NCI-H2081 (cell line): ENCODE measurements around the gene GSG1L2.
"Not testable (repeated sequence)": the region's sequence is repeated elsewhere in the genome, so short reads cannot be mapped to it uniquely, and the experiment has no call there.

Experiments used
- DNase-seq, 2 experiments: peaks; one replicate each; lab custom pipeline; 2025; lab: John Stamatoyannopoulos, UW

Gene GSG1L2

DNA sequence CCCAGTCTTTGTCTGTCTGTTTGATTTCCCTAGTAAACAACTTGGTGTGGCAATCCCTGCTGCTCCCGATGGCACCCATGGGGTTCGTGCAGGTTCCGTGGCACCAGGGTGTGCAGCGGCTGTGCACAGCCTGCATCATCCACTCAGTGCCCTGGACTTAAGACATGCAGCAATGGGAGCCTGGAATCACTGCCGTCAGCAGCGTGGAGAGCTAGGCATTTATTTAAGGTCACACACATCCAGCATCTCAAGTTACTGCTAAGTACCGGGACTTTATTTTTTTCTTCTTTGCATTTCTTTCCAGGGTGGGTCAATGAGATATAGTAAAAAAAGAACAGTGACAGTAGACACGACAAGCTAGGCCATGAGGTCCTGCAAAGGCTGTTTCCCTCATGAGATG, 33.3 kb downstream of the GSG1L2 start:
- DNase-seq = no peak

GRCh38 chr17:9784544-9784943, 37.3 kb downstream of the GSG1L2 start:
- DNase-seq = no peak

DNA sequence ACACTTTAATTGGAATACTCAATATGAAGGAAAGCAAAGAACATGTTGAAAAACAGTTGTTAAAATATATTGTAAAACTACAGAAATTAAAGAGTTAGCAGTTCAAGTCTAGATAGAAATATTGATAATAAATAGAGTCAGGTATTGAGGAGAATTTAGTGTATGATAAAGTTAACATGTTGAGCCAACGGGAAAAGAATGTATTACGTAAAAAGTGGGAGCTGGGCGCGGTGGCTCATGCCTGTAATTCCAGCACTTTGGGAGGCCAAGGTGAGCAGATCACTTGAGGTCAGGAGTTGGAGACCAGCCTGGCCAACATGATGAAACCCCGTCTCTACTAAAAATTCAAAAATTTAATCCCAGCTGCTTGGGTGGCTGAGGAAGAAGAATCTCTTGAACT, 38.4 kb downstream of the GSG1L2 start:
- not testable (repeated sequence) for DNase-seq

- DNase-seq = no peak
Measured at GRCh38 chr17:9783050-9783449, 38.8 kb downstream of the GSG1L2 start.

- DNase-seq = no peak
Measured at GRCh38 chr17:9780552-9780951, 41.3 kb downstream of the GSG1L2 start.

GRCh38 chr17:9776911-9777310, 45.0 kb downstream of the GSG1L2 start:
- no peak for DNase-seq

GRCh38 chr17:9772658-9773057, 49.2 kb downstream of the GSG1L2 start:
- DNase-seq = no peak

- no peak for DNase-seq
Measured at GRCh38 chr17:9771465-9771864, 50.4 kb downstream of the GSG1L2 start.

- DNase-seq = no peak
Measured at GRCh38 chr17:9769036-9769695, 52.7 kb downstream of the GSG1L2 start.

- peak in 1 of 2 experiments; percentile 5 for DNase-seq
Measured at GRCh38 chr17:9768381-9768934, 53.4 kb downstream of the GSG1L2 start.

DNA sequence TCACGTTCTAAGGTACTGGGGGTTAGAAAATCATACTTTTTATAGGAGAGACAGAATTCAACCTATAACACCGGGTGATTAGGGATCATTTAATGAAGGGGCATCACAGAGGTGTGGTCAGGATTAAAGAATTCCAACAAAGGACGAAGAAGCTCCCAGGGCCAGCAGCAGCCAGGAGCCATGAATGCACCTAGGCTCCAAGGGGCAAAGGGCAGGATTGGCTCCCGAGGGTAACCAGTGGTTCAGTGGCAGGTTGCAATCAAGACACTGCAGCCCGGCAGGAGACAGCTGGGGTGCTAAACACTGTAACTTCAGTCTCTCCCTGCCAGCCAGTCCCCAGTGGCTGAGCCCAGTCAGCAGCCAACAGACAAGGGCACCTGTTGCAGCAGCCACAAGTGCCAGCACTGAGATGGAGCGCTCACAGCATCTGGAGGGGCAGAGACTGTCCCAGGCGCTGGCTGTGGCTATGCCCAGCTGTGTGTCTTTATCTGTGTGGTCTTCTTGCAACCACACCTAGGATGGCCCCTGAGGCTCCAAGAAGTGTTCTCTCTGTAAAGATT, 54.4 kb downstream of the GSG1L2 start:
- no peak for DNase-seq

DNA sequence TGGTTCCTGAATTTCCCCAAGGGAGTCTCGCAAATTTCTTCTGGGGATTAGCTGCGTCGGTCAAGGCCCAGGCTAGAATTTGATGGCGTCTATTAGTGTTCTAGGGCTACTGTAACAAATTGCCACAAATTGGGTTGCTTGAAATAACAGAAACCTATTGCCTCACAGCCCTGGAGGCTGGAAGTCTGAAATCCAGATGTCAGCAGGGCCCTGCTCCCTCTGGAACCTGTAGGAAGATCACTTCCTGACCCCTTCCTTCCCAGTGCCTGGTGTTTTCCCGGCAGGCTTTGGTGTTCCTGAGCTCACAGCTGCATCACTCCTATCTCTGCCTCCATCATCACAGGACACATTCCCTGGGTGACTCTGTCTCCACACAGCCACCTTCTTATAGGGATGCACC, 54.9 kb downstream of the GSG1L2 start:
- DNase-seq = no peak

GRCh38 chr17:9765322-9765721, 56.6 kb downstream of the GSG1L2 start:
- DNase-seq = no peak

DNA sequence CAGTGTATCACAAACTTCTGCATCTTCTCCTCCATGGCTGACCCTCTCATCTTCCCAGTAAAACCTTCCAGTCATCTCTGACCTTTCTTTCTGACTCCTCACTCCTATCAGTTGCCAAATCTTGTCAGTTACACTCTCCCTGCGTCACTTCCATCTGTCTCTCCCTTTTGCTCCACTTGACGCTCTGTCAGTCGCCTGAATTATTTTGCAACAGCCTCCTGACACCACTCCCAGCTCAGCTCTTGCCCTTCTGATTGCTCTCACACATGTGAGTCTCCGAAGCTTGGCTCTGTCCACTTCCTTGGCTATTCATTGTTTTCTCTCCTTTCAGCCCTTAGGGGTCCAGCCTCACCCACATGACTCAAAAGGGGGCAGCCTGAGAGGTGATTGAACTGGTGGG, 58.2 kb downstream of the GSG1L2 start:
- no peak for DNase-seq

DNA sequence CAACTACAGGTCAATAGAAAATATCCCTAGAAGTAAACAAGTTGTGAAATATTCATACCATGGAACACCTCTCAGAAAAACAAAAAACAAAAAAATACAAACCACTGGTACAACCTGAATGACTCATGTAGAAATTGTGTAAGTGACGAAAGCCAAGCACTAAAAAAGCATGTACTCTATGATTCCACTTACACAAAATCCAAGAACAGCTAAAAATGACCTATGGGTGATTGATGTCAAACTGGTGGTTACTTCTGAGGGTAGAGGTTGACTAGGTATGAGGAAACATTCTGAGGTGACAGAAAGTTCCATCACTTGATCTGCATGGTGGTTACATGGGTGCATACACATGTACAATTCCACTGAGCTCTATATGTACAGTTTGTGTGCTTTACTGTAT, 61.6 kb downstream of the GSG1L2 start:
- DNase-seq = no peak

- no peak for DNase-seq
Measured at GRCh38 chr17:9755083-9755482, 66.8 kb downstream of the GSG1L2 start.
